AG04449 (cell line): Measurements from ENCODE around the gene PPP1R14B.

Source experiments
- CTCF ChIA-PET: fragments of 350-600 bp; formaldehyde crosslinking; extraction: SDS; loops from one replicate; lab custom pipeline; 2021; ENCODE audit warnings: antibody characterized with exemption; lab: Yijun Ruan, JAX
- POLR2A ChIA-PET: fragments of 400-600, 350-600 bp; formaldehyde crosslinking; extraction: SDS; loops from one replicate; lab custom pipeline; 2020; ENCODE audit warnings: antibody characterized with exemption, inconsistent platforms; lab: Yijun Ruan, JAX
- DNase-seq: peaks from one replicate; pipeline ENCODE4 v3.0.0-alpha.2; 2010; ENCODE audit warnings: low read depth, low spot score
- H3K4me3 ChIP-seq: 2 replicates; pipeline ENCODE4 v1.5.1; 2011; ENCODE audit warnings: low read depth, mild to moderate bottlenecking, control low read depth, low read length
- TF ChIP-seq, protein P1 (sequence below): IDR thresholded peaks from one replicate; pipeline ENCODE4 v1.5.1; 2011; ENCODE audit warnings: mild to moderate bottlenecking, moderate library complexity, low read length, control low read depth, inconsistent platforms; ENCODE audit not compliant: insufficient read depth; ENCODE audit errors: missing control alignments

Gene PPP1R14B

DNA sequence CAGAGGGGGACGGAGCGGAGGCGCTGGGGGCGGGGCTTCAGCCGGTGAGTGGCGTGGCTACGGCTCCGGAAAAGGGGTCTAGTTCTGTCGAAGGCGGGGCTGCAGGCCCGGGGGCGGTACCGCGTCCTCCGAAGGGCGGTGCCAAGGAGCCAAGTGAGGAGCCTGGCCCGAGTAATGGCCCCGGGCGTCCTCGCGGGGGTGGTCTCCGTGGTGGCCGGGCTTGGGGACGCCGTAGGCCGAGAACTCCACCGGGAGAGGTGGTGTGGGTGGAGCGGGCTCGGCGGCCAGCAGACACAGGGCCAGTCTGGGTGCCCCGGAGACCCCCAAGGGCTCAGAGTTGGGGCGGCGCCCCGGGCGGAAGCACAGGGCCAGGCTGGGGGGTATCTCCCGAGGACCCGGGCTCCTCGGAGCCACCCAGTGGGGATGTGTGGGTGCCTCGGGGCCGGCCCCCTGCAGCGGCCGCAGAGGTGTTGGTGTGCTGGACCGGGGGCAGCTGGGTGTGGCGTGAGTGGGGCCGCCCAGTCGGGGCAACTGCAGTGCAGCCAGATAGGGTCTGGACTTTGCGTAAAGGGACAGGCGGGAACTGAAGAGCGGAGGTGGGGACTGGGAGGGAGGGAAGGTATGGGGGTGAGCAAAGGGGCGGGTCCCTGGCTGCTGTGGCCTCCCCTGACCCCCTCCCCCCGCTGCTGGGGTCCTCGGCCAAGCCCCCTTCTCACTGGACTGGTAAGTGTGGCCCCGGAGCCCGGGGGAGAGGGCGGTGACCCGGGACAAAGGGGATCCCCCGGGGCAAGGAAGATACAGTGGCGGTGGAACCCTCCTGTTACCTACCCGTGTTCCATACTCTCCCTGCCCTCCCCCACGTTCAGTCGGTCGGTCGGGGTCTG is 5.0 kb downstream of the PPP1R14B start:
- TF ChIP-seq, protein P1, sequence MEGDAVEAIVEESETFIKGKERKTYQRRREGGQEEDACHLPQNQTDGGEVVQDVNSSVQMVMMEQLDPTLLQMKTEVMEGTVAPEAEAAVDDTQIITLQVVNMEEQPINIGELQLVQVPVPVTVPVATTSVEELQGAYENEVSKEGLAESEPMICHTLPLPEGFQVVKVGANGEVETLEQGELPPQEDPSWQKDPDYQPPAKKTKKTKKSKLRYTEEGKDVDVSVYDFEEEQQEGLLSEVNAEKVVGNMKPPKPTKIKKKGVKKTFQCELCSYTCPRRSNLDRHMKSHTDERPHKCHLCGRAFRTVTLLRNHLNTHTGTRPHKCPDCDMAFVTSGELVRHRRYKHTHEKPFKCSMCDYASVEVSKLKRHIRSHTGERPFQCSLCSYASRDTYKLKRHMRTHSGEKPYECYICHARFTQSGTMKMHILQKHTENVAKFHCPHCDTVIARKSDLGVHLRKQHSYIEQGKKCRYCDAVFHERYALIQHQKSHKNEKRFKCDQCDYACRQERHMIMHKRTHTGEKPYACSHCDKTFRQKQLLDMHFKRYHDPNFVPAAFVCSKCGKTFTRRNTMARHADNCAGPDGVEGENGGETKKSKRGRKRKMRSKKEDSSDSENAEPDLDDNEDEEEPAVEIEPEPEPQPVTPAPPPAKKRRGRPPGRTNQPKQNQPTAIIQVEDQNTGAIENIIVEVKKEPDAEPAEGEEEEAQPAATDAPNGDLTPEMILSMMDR = no peak
- ChIA-PET POLR2A (interaction anchor here (0.6 to 7.1 kb wide), 11 partner anchors 8 to 76 kb away, joined by 3 to 61 read pairs (median 4); partner anchors contain the start of genes NUDT22, PRDX5, TRMT112 and TRPT1), CTCF (interaction anchor here (0.8 to 10.8 kb wide), 9 partner anchors 8 to 63 kb away, joined by 3 to 139 read pairs (median 4); partner anchors contain the start of genes CATSPERZ, ESRRA, FERMT3 and PLCB3)
- no peak for DNase-seq
- H3K4me3 ChIP-seq = peak overlapping the region; percentile 88

- peak; percentile 93 for DNase-seq
- CTCF ChIA-PET = interaction anchor here (0.8 to 2.1 kb wide), 6 partner anchors 8 to 63 kb away, joined by 3 to 7 read pairs (median 3); partner anchors contain the start of gene PLCB3
- TF ChIP-seq, protein P1 = no peak
- peak overlapping the region; percentile 88 for H3K4me3 ChIP-seq
- POLR2A ChIA-PET = interaction anchor here (0.6 to 1.6 kb wide), 10 partner anchors 9 to 76 kb away, joined by 3 to 20 read pairs (median 4); partner anchors contain the start of genes NUDT22, PRDX5, TRMT112 and TRPT1
These were observed 5.6 kb downstream of the PPP1R14B start for GRCh38 chr11:64241241-64241490.

- CTCF ChIA-PET = interaction anchor here (0.8 to 2.1 kb wide), 6 partner anchors 8 to 64 kb away, joined by 3 to 7 read pairs (median 3); partner anchors contain the start of gene PLCB3
- peak within 1 kb of the TSS; percentile 88 for H3K4me3 ChIP-seq
- TF ChIP-seq, protein P1 = no peak
- DNase-seq = peak; percentile 64
- POLR2A ChIA-PET = interaction anchor here (0.6 to 1.6 kb wide), 10 partner anchors 9 to 77 kb away, joined by 3 to 20 read pairs (median 4); partner anchors contain the start of genes NUDT22, PRDX5, TRMT112 and TRPT1
These were observed 6.1 kb downstream of the PPP1R14B start, which contains the start of gene FKBP2 for GRCh38 chr11:64240435-64241240. TSS of gene FKBP2 (plus strand) at chr11:64241095. CDS start at chr11:64242388, 1,293 bp downstream.

GRCh38 chr11:64239662-64240434 is 6.9 kb downstream of the PPP1R14B start:
- ChIA-PET CTCF (interaction anchor here (2.1 kb wide), 1 partner anchor 12 kb away, joined by 7 read pairs; the partner anchor contains the start of gene PLCB3), POLR2A (interaction anchor here (0.7 kb wide), 1 partner anchor 32 kb away, joined by 4 read pairs; no protein-coding TSS in a partner anchor)
- DNase-seq = no peak
- H3K4me3 ChIP-seq = peak overlapping the region; percentile 68
- TF ChIP-seq, protein P1 = no peak

GRCh38 chr11:64238999-64239398 is 7.7 kb downstream of the PPP1R14B start:
- no peak overlapping the region for H3K4me3 ChIP-seq
- CTCF ChIA-PET = interaction anchor here (0.7 to 3.8 kb wide), 2 partner anchors 12 to 62 kb away, joined by 3 to 25 read pairs; partner anchors contain the start of gene PLCB3
- POLR2A ChIA-PET = no interaction called here
- no peak for DNase-seq
- TF ChIP-seq, protein P1 = no peak
